Liver (tissue), 9 donors: ENCODE data around the gene COL10A1. TPM values are rescaled to one million over a fixed set of nuclear protein-coding genes. Genes with fewer than 3 reads are reported as not detected.

Experiments
- DNase-seq: peaks from one replicate; pipeline ENCODE4 v3.0.0-alpha.2; 2017; ENCODE audit warnings: low spot score
- H3K27ac ChIP-seq, 2 donors: one replicate each; pipeline ENCODE4 v1.7.0; 2013; ENCODE audit warnings: inconsistent platforms in 2 of 2, low read length in 2 of 2, control low read depth in 1 of 2, low read depth in 1 of 2, mild to moderate bottlenecking in 1 of 2
- H3K27me3 ChIP-seq, 4 donors: one replicate each; pipeline versions ENCODE4 v1.6.1 to v1.7.0; 2013; ENCODE audit warnings: low read length in 3 of 4, inconsistent platforms in 1 of 4, mild to moderate bottlenecking in 1 of 4, moderate library complexity in 1 of 4; ENCODE audit not compliant: control insufficient read depth in 4 of 4, insufficient read depth in 4 of 4
- H3K36me3 ChIP-seq, 4 donors: one replicate each; pipeline versions ENCODE4 v1.6.1 to v1.7.0; 2013; ENCODE audit warnings: low read length in 3 of 4, mild to moderate bottlenecking in 3 of 4, low read depth in 1 of 4, moderate library complexity in 1 of 4; ENCODE audit not compliant: control insufficient read depth in 4 of 4, insufficient read depth in 3 of 4
- H3K4me1 ChIP-seq, 4 donors: one replicate each; pipeline versions ENCODE4 v1.6.1 to v1.7.0; 2013; ENCODE audit warnings: low read length in 3 of 4, mild to moderate bottlenecking in 3 of 4, moderate library complexity in 1 of 4; ENCODE audit not compliant: control insufficient read depth in 4 of 4, insufficient read depth in 4 of 4
- H3K4me3 ChIP-seq, 3 donors: one replicate each; pipeline versions ENCODE4 v1.6.1 to v1.7.0; 2013; ENCODE audit warnings: low read length in 3 of 3, control low read depth in 1 of 3, low read depth in 1 of 3, mild to moderate bottlenecking in 1 of 3
- H3K9ac ChIP-seq, 2 donors: one replicate each; pipeline ENCODE4 v1.7.0; 2013; ENCODE audit warnings: low read length in 2 of 2, mild to moderate bottlenecking in 2 of 2, moderate library complexity in 2 of 2, control low read depth in 1 of 2, low read depth in 1 of 2
- H3K9me3 ChIP-seq, 4 donors: one replicate each; pipeline versions ENCODE4 v1.6.1 to v1.7.0; 2013; ENCODE audit warnings: low read length in 3 of 4; ENCODE audit not compliant: control insufficient read depth in 4 of 4
- CTCF ChIP-seq: fragments of 150-350 bp; IDR thresholded peaks from 2 replicates; pipeline ENCODE4 v1.5.1; 2017; ENCODE audit warnings: improper control_type of control experiment, low read depth, low read length; ENCODE audit not compliant: missing input control
- EGR1 ChIP-seq, 2 donors: IDR thresholded peaks; 2 replicates each; pipeline ENCODE4 v1.6.1; 2016 to 2018; ENCODE audit warnings: antibody characterized with exemption in 2 of 2, low read depth in 2 of 2
- FOXA1 ChIP-seq: IDR thresholded peaks from 2 replicates; pipeline ENCODE4 v1.6.1; 2016; ENCODE audit warnings: antibody characterized with exemption
- FOXA2 ChIP-seq: IDR thresholded peaks from 2 replicates; pipeline ENCODE4 v1.6.1; 2016; ENCODE audit warnings: antibody characterized with exemption
- HNF4A ChIP-seq, 2 donors: conservative IDR thresholded peaks; 2 replicates each; pipeline ENCODE4 v1.6.1; 2016; ENCODE audit warnings: antibody characterized with exemption in 2 of 2, mild to moderate bottlenecking in 2 of 2
- JUND ChIP-seq, 2 donors: IDR thresholded peaks; 2 replicates each; pipeline ENCODE4 v1.6.1; 2016; ENCODE audit warnings: antibody characterized with exemption in 2 of 2
- NR2F2 ChIP-seq: IDR thresholded peaks from 2 replicates; pipeline ENCODE4 v1.6.1; 2016; ENCODE audit warnings: antibody characterized with exemption
- RAD21 ChIP-seq, 2 donors: IDR thresholded peaks; 2 replicates each; pipeline ENCODE4 v1.6.1; 2016; ENCODE audit warnings: antibody characterized with exemption in 2 of 2, mild to moderate bottlenecking in 2 of 2
- RXRA ChIP-seq, 2 donors: IDR thresholded peaks; 2 replicates each; pipeline ENCODE4 v1.6.1; 2017 to 2018; ENCODE audit warnings: antibody characterized with exemption in 2 of 2, mild to moderate bottlenecking in 1 of 2
- SP1 ChIP-seq: IDR thresholded peaks from 2 replicates; pipeline ENCODE4 v1.6.1; 2018; ENCODE audit warnings: antibody characterized with exemption, mild to moderate bottlenecking
- TAF1 ChIP-seq: conservative IDR thresholded peaks from 2 replicates; pipeline ENCODE4 v1.6.1; 2016; ENCODE audit warnings: antibody characterized with exemption, mild to moderate bottlenecking
- YY1 ChIP-seq: IDR thresholded peaks from 2 replicates; pipeline ENCODE4 v1.6.1; 2016; ENCODE audit warnings: antibody characterized with exemption, mild to moderate bottlenecking
- WGBS: extraction: QIAGEN DNeasy Blood & Tissue Kit; methylation state at CpG from one replicate; pipeline ENCODE4 v1.1.7; 2013; 5-methylcytosine and 5-hydroxymethylcytosine counted together
- polyA plus RNA-seq, 2 donors: library from polyadenylated mRNA; stranded (reverse) in 1 of 2; unstranded in 1 of 2; fragments of 200-250 nt in 1 of 2; fragments of >200 nt in 1 of 2; fragmentation: Nextera tagmentation in 1 of 2; extraction: Ambion mirVana in 1 of 2; gene quantifications; one replicate each; pipeline versions ENCODE4 v1.2.1 to v1.2.3, GENCODE V29; 2013 to 2015
- total RNA-seq, 2 donors: library from RNA; depleted of rRNA; stranded (reverse); fragments of >200 nt; gene quantifications; one replicate each; pipeline ENCODE4 v1.2.3, GENCODE V29; 2014
- TF ChIP-seq, protein P1 (sequence below): IDR thresholded peaks from 2 replicates; pipeline ENCODE4 v1.6.1; 2016; ENCODE audit warnings: antibody characterized with exemption, mild to moderate bottlenecking
- TF ChIP-seq, protein P2 (sequence below): IDR thresholded peaks from 2 replicates; pipeline ENCODE4 v1.6.1; 2016; ENCODE audit warnings: antibody characterized with exemption
- TF ChIP-seq, protein P3 (sequence below): IDR thresholded peaks from 2 replicates; pipeline ENCODE4 v1.6.1; 2016; ENCODE audit warnings: antibody characterized with exemption
- donor health status: healthy.
- donor health status: healthy.
- donor health status: healthy.
- donor health status: healthy.
- donor health status: healthy.

COL10A1 gene
- total and polyA plus RNA-seq, 4 donors = 0.01 to 0.15 TPM; not detected in 2

DNA sequence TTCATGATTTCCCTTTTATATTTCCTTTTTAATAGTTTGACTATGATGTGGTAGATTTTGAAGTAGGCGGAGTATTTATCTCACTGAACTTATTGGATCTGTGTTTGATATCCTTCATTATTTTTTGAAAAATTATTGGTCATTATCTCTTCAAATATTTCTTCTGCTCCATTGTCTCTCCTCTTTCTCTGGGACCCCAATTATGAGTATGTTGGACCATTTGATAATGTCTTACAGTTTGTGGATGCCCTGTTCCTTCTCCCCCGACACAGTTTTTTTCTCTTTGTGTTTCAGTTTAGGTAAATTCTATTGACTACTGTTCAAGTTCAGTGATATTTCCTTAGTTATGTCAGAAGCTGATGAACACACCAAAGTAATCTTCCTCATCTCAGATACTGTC, 49.4 kb upstream of the COL10A1 start:
- H3K27me3 ChIP-seq = no peaks in the 10 kb centered on the region
- peaks cover 0 to 3% (median 2%) of the 10 kb centered on the region in 4 donors for H3K36me3 ChIP-seq
- H3K9ac ChIP-seq = no peak overlapping the region
- TF ChIP-seq, protein P1, sequence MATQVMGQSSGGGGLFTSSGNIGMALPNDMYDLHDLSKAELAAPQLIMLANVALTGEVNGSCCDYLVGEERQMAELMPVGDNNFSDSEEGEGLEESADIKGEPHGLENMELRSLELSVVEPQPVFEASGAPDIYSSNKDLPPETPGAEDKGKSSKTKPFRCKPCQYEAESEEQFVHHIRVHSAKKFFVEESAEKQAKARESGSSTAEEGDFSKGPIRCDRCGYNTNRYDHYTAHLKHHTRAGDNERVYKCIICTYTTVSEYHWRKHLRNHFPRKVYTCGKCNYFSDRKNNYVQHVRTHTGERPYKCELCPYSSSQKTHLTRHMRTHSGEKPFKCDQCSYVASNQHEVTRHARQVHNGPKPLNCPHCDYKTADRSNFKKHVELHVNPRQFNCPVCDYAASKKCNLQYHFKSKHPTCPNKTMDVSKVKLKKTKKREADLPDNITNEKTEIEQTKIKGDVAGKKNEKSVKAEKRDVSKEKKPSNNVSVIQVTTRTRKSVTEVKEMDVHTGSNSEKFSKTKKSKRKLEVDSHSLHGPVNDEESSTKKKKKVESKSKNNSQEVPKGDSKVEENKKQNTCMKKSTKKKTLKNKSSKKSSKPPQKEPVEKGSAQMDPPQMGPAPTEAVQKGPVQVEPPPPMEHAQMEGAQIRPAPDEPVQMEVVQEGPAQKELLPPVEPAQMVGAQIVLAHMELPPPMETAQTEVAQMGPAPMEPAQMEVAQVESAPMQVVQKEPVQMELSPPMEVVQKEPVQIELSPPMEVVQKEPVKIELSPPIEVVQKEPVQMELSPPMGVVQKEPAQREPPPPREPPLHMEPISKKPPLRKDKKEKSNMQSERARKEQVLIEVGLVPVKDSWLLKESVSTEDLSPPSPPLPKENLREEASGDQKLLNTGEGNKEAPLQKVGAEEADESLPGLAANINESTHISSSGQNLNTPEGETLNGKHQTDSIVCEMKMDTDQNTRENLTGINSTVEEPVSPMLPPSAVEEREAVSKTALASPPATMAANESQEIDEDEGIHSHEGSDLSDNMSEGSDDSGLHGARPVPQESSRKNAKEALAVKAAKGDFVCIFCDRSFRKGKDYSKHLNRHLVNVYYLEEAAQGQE = no peak
- no peak for TF ChIP-seq TAF1
- no peak for TF ChIP-seq RAD21 (IDR thresholded peaks at IDR 0.05)
- TF ChIP-seq HNF4A (conservative IDR thresholded peaks at IDR 0.05) = no peak
- TF ChIP-seq, protein P2, sequence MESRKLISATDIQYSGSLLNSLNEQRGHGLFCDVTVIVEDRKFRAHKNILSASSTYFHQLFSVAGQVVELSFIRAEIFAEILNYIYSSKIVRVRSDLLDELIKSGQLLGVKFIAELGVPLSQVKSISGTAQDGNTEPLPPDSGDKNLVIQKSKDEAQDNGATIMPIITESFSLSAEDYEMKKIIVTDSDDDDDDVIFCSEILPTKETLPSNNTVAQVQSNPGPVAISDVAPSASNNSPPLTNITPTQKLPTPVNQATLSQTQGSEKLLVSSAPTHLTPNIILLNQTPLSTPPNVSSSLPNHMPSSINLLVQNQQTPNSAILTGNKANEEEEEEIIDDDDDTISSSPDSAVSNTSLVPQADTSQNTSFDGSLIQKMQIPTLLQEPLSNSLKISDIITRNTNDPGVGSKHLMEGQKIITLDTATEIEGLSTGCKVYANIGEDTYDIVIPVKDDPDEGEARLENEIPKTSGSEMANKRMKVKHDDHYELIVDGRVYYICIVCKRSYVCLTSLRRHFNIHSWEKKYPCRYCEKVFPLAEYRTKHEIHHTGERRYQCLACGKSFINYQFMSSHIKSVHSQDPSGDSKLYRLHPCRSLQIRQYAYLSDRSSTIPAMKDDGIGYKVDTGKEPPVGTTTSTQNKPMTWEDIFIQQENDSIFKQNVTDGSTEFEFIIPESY = no peak
- no peak for TF ChIP-seq EGR1 (IDR thresholded peaks at IDR 0.05; ENCODE audit: low read depth in 2 of 2)
- TF ChIP-seq RXRA (IDR thresholded peaks at IDR 0.05) = no peak
- TF ChIP-seq CTCF = no peak
- TF ChIP-seq, protein P3, sequence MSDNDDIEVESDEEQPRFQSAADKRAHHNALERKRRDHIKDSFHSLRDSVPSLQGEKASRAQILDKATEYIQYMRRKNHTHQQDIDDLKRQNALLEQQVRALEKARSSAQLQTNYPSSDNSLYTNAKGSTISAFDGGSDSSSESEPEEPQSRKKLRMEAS = no peak
- no peaks in the 10 kb centered on the region for H3K4me1 ChIP-seq
- no peaks in the 10 kb centered on the region for H3K9me3 ChIP-seq
- H3K4me3 ChIP-seq = no peak overlapping the region
- H3K27ac ChIP-seq = no peak overlapping the region
- WGBS = 98% methylated on average over 2 of the region's 2 CpGs
- no peak for DNase-seq

GRCh38 chr6:116173928-116174327, 48.0 kb upstream of the COL10A1 start:
- 88% methylated on average over 3 of the region's 3 CpGs for WGBS
- no peak overlapping the region for H3K9ac ChIP-seq
- H3K4me3 ChIP-seq = no peak overlapping the region
- no peak for DNase-seq
- no peak overlapping the region for H3K27ac ChIP-seq
- H3K27me3 ChIP-seq = no peaks in the 10 kb centered on the region
- H3K36me3 ChIP-seq = peaks cover 0 to 3% (median 2%) of the 10 kb centered on the region in 4 donors
- H3K4me1 ChIP-seq = no peaks in the 10 kb centered on the region
- no peaks in the 10 kb centered on the region for H3K9me3 ChIP-seq
- TF ChIP-seq NR2F2 (no peak), FOXA2 (no peak), EGR1 (IDR thresholded peaks at IDR 0.05; ENCODE audit: low read depth in 2 of 2) (no peak), JUND (IDR thresholded peaks at IDR 0.05) (no peak), FOXA1 (no peak), HNF4A (conservative IDR thresholded peaks at IDR 0.05) (no peak), RXRA (IDR thresholded peaks at IDR 0.05) (no peak), SP1 (no peak), CTCF (no peak), YY1 (no peak), RAD21 (IDR thresholded peaks at IDR 0.05) (no peak)
- TF ChIP-seq, protein P3 = no peak
- TF ChIP-seq, protein P2 = no peak
- TF ChIP-seq, protein P1 = no peak
